OCI-LY1 (cell line): ENCODE measurements around the gene GDPD4.

ENCODE experiments used
- EZH2 ChIP-seq: fragments of 200-600 bp; sonication (generic), shearing (Covaris generic); IDR thresholded peaks from 2 replicates; pipeline ENCODE4 v1.8.0; 2017; ENCODE audit warnings: borderline replicate concordance, mixed run types, mild to moderate bottlenecking, antibody characterized with exemption, low read length, moderate library complexity, mixed read lengths
- TF ChIP-seq, protein P1 (sequence below): fragments of 200-600 bp; sonication (generic), shearing (Covaris generic); IDR thresholded peaks from 2 replicates; pipeline ENCODE4 v1.5.1; 2017; ENCODE audit warnings: mild to moderate bottlenecking, antibody characterized with exemption, low read length, moderate library complexity, mixed read lengths

DNA sequence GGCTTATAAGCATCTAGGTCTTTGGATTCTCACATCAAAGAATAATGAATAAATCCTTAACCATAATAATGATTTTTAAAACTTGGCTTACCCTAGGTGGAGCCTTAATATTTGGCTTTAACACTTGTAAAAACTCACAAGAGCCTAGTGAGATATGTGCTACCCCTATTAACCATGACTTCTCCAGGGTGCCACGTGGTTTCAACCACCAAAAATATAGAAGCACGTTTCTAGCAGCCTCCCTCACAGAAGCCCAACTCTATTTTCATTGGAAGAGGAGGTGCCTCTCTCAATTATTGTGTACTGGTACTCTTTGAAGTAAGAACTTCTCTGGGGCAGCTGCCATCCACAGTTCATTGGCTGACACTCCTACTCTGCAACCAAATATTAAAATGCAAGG, 46.5 kb upstream of the GDPD4 start:
- TF ChIP-seq, protein P1, sequence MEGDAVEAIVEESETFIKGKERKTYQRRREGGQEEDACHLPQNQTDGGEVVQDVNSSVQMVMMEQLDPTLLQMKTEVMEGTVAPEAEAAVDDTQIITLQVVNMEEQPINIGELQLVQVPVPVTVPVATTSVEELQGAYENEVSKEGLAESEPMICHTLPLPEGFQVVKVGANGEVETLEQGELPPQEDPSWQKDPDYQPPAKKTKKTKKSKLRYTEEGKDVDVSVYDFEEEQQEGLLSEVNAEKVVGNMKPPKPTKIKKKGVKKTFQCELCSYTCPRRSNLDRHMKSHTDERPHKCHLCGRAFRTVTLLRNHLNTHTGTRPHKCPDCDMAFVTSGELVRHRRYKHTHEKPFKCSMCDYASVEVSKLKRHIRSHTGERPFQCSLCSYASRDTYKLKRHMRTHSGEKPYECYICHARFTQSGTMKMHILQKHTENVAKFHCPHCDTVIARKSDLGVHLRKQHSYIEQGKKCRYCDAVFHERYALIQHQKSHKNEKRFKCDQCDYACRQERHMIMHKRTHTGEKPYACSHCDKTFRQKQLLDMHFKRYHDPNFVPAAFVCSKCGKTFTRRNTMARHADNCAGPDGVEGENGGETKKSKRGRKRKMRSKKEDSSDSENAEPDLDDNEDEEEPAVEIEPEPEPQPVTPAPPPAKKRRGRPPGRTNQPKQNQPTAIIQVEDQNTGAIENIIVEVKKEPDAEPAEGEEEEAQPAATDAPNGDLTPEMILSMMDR: no peak
- no peak for TF ChIP-seq EZH2
